ENCODE measurements around the gene NOS2. TPM values are rescaled to one million over a fixed set of nuclear protein-coding genes. Genes with fewer than 3 reads are reported as not detected.
"Not testable (repeated sequence)": the region's sequence is repeated elsewhere in the genome, so short reads cannot be mapped to it uniquely, and the experiment has no call there.

The NOS2 gene
- polyA plus RNA-seq, 1 donor from 2014 or later: 0.53 TPM

DNA sequence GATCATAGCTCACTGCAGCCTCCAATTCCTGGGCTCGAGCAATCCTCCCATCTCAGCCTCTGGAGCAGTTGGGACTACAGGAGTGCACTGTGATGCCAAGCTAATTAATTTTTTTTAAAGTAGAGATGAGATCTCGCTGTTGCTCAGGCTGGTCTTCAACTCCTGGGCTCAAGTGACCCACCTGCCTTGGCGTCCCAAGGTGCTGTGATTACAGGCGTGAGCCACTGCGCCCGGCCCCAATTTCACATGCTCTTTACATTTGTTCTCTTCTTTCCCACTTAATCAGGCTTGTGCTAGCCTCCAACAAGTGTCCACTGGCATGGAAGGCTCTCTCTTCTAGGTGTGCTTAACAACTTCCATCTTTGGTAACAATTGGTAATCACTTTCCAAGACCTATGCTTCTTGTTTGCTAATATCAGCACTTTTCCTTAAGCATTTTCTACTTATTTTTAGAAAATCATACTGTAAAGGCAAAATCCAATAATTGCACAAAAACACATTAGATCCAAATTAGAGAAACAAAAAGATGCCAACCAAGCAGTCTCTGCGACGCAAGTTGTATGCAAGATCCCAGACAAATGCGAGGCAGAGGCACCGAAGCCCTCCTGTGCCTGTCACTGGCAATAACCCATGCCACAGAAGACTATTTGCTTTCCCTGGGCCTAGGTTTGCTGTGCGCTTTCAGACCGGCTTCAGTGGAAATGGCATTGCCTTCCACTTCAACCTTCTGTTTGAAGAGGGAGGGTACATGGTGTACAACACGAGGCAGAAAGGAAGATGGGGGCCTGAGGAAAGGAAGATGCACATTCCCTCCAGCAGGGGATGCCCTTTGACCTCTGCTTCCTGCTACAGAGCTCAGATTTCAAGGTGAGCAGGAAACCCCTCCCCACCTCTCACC is 52.6 kb downstream of the NOS2 start:
- H4K20me1 ChIP-seq (ENCODE audit: insufficient read depth): no peaks in the 10 kb centered on the region
- no peaks in the 10 kb centered on the region for H3K9me3 ChIP-seq (ENCODE audit: low read length)
- H3K36me3 ChIP-seq (ENCODE audit: insufficient read depth, low read length): no peaks in the 10 kb centered on the region
- no peak overlapping the region for H3K4me2 ChIP-seq (ENCODE audit: low read length)
- TF ChIP-seq EZH2 (IDR thresholded peaks at IDR 0.05; ENCODE audit: borderline replicate concordance, insufficient read depth, low read length, poor library complexity, severe bottlenecking) (no peak), POLR2AphosphoS5 (IDR thresholded peaks at IDR 0.05) (no peak), EP300 (conservative IDR thresholded peaks at IDR 0.05; ENCODE audit: poor library complexity, severe bottlenecking) (no peak), MXI1 (conservative IDR thresholded peaks at IDR 0.05; ENCODE audit: poor library complexity, severe bottlenecking) (no peak), RAD21 (conservative IDR thresholded peaks at IDR 0.05) (no peak), TAF1 (IDR thresholded peaks at IDR 0.05; ENCODE audit: low read depth) (no peak), SMC3 (conservative IDR thresholded peaks at IDR 0.05; ENCODE audit: poor library complexity) (no peak)
- TF ChIP-seq, protein P1, sequence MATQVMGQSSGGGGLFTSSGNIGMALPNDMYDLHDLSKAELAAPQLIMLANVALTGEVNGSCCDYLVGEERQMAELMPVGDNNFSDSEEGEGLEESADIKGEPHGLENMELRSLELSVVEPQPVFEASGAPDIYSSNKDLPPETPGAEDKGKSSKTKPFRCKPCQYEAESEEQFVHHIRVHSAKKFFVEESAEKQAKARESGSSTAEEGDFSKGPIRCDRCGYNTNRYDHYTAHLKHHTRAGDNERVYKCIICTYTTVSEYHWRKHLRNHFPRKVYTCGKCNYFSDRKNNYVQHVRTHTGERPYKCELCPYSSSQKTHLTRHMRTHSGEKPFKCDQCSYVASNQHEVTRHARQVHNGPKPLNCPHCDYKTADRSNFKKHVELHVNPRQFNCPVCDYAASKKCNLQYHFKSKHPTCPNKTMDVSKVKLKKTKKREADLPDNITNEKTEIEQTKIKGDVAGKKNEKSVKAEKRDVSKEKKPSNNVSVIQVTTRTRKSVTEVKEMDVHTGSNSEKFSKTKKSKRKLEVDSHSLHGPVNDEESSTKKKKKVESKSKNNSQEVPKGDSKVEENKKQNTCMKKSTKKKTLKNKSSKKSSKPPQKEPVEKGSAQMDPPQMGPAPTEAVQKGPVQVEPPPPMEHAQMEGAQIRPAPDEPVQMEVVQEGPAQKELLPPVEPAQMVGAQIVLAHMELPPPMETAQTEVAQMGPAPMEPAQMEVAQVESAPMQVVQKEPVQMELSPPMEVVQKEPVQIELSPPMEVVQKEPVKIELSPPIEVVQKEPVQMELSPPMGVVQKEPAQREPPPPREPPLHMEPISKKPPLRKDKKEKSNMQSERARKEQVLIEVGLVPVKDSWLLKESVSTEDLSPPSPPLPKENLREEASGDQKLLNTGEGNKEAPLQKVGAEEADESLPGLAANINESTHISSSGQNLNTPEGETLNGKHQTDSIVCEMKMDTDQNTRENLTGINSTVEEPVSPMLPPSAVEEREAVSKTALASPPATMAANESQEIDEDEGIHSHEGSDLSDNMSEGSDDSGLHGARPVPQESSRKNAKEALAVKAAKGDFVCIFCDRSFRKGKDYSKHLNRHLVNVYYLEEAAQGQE (IDR thresholded peaks at IDR 0.05; ENCODE audit: borderline replicate concordance): no peak
- TF ChIP-seq, protein P2, sequence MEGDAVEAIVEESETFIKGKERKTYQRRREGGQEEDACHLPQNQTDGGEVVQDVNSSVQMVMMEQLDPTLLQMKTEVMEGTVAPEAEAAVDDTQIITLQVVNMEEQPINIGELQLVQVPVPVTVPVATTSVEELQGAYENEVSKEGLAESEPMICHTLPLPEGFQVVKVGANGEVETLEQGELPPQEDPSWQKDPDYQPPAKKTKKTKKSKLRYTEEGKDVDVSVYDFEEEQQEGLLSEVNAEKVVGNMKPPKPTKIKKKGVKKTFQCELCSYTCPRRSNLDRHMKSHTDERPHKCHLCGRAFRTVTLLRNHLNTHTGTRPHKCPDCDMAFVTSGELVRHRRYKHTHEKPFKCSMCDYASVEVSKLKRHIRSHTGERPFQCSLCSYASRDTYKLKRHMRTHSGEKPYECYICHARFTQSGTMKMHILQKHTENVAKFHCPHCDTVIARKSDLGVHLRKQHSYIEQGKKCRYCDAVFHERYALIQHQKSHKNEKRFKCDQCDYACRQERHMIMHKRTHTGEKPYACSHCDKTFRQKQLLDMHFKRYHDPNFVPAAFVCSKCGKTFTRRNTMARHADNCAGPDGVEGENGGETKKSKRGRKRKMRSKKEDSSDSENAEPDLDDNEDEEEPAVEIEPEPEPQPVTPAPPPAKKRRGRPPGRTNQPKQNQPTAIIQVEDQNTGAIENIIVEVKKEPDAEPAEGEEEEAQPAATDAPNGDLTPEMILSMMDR (IDR thresholded peaks at IDR 0.05; ENCODE audit: poor library complexity, severe bottlenecking): no peak
- no peak overlapping the region for H3K4me3 ChIP-seq (ENCODE audit: low read length)
- H3K27ac ChIP-seq (ENCODE audit: low read length): no peak overlapping the region
- H3F3A ChIP-seq (ENCODE audit: insufficient read depth, low read length, poor library complexity, severe bottlenecking): no peaks in the 10 kb centered on the region
- H2AFZ ChIP-seq (ENCODE audit: low read depth, low read length): no peak overlapping the region
- no peaks in the 10 kb centered on the region for H3K79me2 ChIP-seq (replicated peaks; ENCODE audit: insufficient read depth, low read length)
- no peak overlapping the region for H3K9ac ChIP-seq (ENCODE audit: low read length)
- no peaks in the 10 kb centered on the region for H3K9me2 ChIP-seq (ENCODE audit: insufficient read depth, low read length)
- no peaks in the 10 kb centered on the region for H3K27me3 ChIP-seq (ENCODE audit: insufficient read depth, low read depth, low read length)

DNA sequence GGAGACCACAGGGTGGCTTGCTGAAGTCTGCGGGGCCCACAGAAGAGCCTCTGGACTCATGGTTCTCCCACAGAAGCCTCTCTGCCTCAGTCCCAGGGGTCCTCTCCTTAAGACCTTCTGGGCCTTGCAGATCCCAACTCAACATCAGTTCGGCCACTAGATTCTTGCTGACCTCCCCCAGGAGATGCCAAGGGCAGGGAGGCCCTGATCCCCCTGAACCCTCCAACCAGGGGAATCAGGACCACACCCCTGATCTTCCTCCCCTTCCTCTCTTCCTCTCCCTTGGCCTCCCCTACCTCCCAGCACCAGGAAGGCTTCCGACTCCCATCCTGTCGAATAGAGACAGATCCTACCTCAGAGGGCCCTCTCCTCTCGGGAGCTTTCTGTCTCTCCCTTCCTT is 53.4 kb downstream of the NOS2 start:
- no peaks in the 10 kb centered on the region for H3K9me2 ChIP-seq (ENCODE audit: insufficient read depth, low read length)
- no peaks in the 10 kb centered on the region for H3F3A ChIP-seq (ENCODE audit: insufficient read depth, low read length, poor library complexity, severe bottlenecking)
- TF ChIP-seq EZH2 (IDR thresholded peaks at IDR 0.05; ENCODE audit: borderline replicate concordance, insufficient read depth, low read length, poor library complexity, severe bottlenecking) (no peak), RAD21 (conservative IDR thresholded peaks at IDR 0.05) (no peak), SMC3 (conservative IDR thresholded peaks at IDR 0.05; ENCODE audit: poor library complexity) (no peak), POLR2AphosphoS5 (IDR thresholded peaks at IDR 0.05) (no peak), MXI1 (conservative IDR thresholded peaks at IDR 0.05; ENCODE audit: poor library complexity, severe bottlenecking) (no peak), TAF1 (IDR thresholded peaks at IDR 0.05; ENCODE audit: low read depth) (no peak), EP300 (conservative IDR thresholded peaks at IDR 0.05; ENCODE audit: poor library complexity, severe bottlenecking) (no peak)
- TF ChIP-seq, protein P2 (IDR thresholded peaks at IDR 0.05; ENCODE audit: poor library complexity, severe bottlenecking): no peak
- TF ChIP-seq, protein P1 (IDR thresholded peaks at IDR 0.05; ENCODE audit: borderline replicate concordance): no peak
- H3K27me3 ChIP-seq (ENCODE audit: insufficient read depth, low read depth, low read length): no peaks in the 10 kb centered on the region
- no peak overlapping the region for H3K27ac ChIP-seq (ENCODE audit: low read length)
- H3K36me3 ChIP-seq (ENCODE audit: insufficient read depth, low read length): no peaks in the 10 kb centered on the region
- H4K20me1 ChIP-seq (ENCODE audit: insufficient read depth): no peaks in the 10 kb centered on the region
- H3K9me3 ChIP-seq (ENCODE audit: low read length): no peaks in the 10 kb centered on the region
- no peak overlapping the region for H3K9ac ChIP-seq (ENCODE audit: low read length)
- no peak overlapping the region for H3K4me3 ChIP-seq (ENCODE audit: low read length)
- H3K79me2 ChIP-seq (replicated peaks; ENCODE audit: insufficient read depth, low read length): no peaks in the 10 kb centered on the region
- H3K4me2 ChIP-seq (ENCODE audit: low read length): no peak overlapping the region
- H2AFZ ChIP-seq (ENCODE audit: low read depth, low read length): no peak overlapping the region

DNA sequence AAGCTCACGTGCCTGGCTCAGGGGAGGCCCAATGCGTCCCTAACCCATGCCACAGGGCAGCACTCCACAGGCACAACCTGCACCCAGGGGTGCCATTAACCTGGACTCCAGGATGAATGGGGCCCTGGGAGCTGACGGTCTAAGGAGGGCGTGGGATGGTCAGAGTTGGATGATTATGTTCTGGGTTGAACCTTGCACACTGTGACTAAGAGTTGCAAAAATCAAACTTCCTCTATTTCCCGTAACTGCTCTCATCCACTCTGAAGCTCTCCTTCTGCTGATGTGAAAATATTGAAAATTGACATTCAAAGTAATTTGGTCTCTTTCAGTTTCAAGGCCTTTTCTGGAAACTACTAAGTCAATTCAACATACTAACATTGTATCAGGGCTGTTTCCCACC is 54.0 kb downstream of the NOS2 start:
- not testable (repeated sequence) for H4K20me1 ChIP-seq (ENCODE audit: insufficient read depth); H3F3A ChIP-seq (ENCODE audit: insufficient read depth, low read length, poor library complexity, severe bottlenecking); H2AFZ ChIP-seq (ENCODE audit: low read depth, low read length); H3K9me2 ChIP-seq (ENCODE audit: insufficient read depth, low read length); H3K27ac ChIP-seq (ENCODE audit: low read length); H3K9ac ChIP-seq (ENCODE audit: low read length); H3K36me3 ChIP-seq (ENCODE audit: insufficient read depth, low read length); H3K4me2 ChIP-seq (ENCODE audit: low read length); H3K4me3 ChIP-seq (ENCODE audit: low read length); H3K79me2 ChIP-seq (replicated peaks; ENCODE audit: insufficient read depth, low read length); H3K9me3 ChIP-seq (ENCODE audit: low read length); H3K27me3 ChIP-seq (ENCODE audit: insufficient read depth, low read depth, low read length)

Data from neural cell (in vitro differentiated cells).